Sigmoid colon (tissue), 7 donors: ENCODE data around the gene C5. TPM values are rescaled to one million over a fixed set of nuclear protein-coding genes. Genes with fewer than 3 reads are reported as not detected.

Source experiments
- DNase-seq: peaks from one replicate; pipeline ENCODE4 v3.0.0-alpha.2; 2019
- H3K27ac ChIP-seq, 4 donors: fragments of 200-600 bp; sonication (generic); one replicate each; pipeline ENCODE4 v1.5.1; 2016 to 2019; ENCODE audit warnings: mild to moderate bottlenecking in 1 of 4
- H3K27me3 ChIP-seq, 3 donors: fragments of 200-600 bp; sonication (generic); one replicate each; pipeline ENCODE4 v1.5.1; 2019; ENCODE audit warnings: mild to moderate bottlenecking in 1 of 3
- H3K36me3 ChIP-seq, 4 donors: fragments of 200-600 bp; sonication (generic); one replicate each; pipeline ENCODE4 v1.5.1; 2016 to 2019
- H3K4me1 ChIP-seq, 4 donors: fragments of 200-600 bp; sonication (generic); one replicate each; pipeline ENCODE4 v1.5.1; 2017 to 2019
- H3K4me3 ChIP-seq, 4 donors: fragments of 200-600 bp; sonication (generic); one replicate each; pipeline ENCODE4 v1.5.1; 2017 to 2019; ENCODE audit warnings: mild to moderate bottlenecking in 2 of 4, moderate library complexity in 1 of 4
- H3K9me3 ChIP-seq, 4 donors: fragments of 200-600 bp in 3 of 4; sonication (generic) in 3 of 4; one replicate each; pipeline versions ENCODE4 v1.5.1 to v1.6.1; 2013 to 2019
- EP300 ChIP-seq, 4 donors: sonication (generic); formaldehyde crosslinking; IDR thresholded peaks; one replicate each; pipeline ENCODE4 v1.6.1; 2017; ENCODE audit warnings: antibody characterized with exemption in 4 of 4
- POLR2A ChIP-seq, 2 donors: fragments of 450-650 bp; IDR thresholded peaks; one replicate each; pipeline ENCODE4 v1.6.1; 2016; ENCODE audit warnings: antibody characterized with exemption in 2 of 2, mild to moderate bottlenecking in 2 of 2, moderate library complexity in 2 of 2
- POLR2AphosphoS5 ChIP-seq, 4 donors: sonication (generic); formaldehyde crosslinking; IDR thresholded peaks; one replicate each; pipeline ENCODE4 v1.6.1; 2017; ENCODE audit warnings: antibody characterized with exemption in 4 of 4
- WGBS, 2 donors: extraction: QIAGEN DNeasy Blood & Tissue Kit; methylation state at CpG; one replicate each; pipeline ENCODE4 v1.1.7; 2013; 5-methylcytosine and 5-hydroxymethylcytosine counted together
- intact Hi-C: fragments of 100-400 bp; cut with DNase I; formaldehyde crosslinking; loops from one replicate; pipeline ENCODE4 v1.15.1; 2023
- polyA plus RNA-seq, 3 donors: library from polyadenylated mRNA; stranded (reverse); fragments of 200-250 nt; gene quantifications; one replicate each; pipeline ENCODE4 v1.2.3, GENCODE V29; 2013
- total RNA-seq, 4 donors: library from RNA; depleted of rRNA; stranded (reverse); fragments of >200 nt; gene quantifications; one replicate each; pipeline ENCODE4 v1.1.0, GENCODE V29; 2016
- TF ChIP-seq, protein P1 (sequence below), 4 experiments: fragments of 450-650 bp in 3 of 4; fragments of 200-600 bp in 1 of 4; IDR thresholded peaks; one replicate each; pipeline ENCODE4 v1.5.1; 2016 to 2019; ENCODE audit warnings: antibody characterized with exemption in 4 of 4, mild to moderate bottlenecking in 3 of 4, moderate library complexity in 2 of 4
- donor health status: healthy with polysubstance abuse.
- donor health status: Bipolar disorder and iron deficiency.
- donor health status: healthy.

C5 gene
- total and polyA plus RNA-seq, 7 donors = under 0.01 to 6.4 (median 4.6) TPM

DNA sequence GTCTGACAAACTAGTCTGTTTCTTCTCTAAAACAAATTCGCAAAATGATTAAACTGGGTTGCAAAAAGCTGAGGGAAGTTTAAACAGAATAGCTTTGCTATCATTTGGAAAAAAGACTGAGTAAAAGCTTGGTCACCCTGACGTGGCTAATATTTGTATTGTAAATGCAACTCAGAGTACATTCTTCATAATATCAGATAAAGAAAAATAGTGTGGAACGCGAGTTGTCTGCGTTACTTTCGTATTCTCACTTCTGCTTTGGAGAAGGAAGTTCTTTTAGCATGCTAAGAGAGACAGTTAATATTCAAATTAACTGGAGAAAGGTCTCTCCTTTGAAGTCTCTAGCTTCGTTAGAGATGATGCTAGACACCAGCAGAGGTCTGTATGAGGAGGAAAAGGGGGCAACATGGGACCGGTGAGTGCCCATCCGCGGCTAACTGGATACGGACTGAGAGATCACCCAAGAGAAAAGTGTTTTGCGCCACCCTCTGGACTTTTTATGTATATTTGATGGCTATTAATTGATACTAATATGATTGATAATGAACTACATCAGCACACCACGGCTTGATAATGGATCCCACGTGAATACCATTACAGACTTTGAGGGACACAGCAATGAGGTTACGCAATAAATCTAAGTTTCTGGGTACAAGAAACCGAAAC, 21.8 kb upstream of the C5 start:
- WGBS, 2 donors = 41 to 81% methylated on average over 16 of the region's 16 CpGs
- Histone ChIP-seq H3K36me3 (no peaks in the 10 kb centered on the region), H3K9me3 (no peaks in the 10 kb centered on the region), H3K4me3 (peak overlapping the region in 3 of 4 donors; percentile 33 to 35 (median 34)), H3K27ac (peak overlapping the region; percentile 39 to 96 (median 71)), H3K27me3 (no peaks in the 10 kb centered on the region), H3K4me1 (peaks cover 0 to 15% (median 10%) of the 10 kb centered on the region in 4 donors)
- intact Hi-C loops = loop anchor here (10.0 kb wide), 1 partner anchor 197 kb away; the partner anchor contains the start of gene PHF19
- TF ChIP-seq, protein P1, sequence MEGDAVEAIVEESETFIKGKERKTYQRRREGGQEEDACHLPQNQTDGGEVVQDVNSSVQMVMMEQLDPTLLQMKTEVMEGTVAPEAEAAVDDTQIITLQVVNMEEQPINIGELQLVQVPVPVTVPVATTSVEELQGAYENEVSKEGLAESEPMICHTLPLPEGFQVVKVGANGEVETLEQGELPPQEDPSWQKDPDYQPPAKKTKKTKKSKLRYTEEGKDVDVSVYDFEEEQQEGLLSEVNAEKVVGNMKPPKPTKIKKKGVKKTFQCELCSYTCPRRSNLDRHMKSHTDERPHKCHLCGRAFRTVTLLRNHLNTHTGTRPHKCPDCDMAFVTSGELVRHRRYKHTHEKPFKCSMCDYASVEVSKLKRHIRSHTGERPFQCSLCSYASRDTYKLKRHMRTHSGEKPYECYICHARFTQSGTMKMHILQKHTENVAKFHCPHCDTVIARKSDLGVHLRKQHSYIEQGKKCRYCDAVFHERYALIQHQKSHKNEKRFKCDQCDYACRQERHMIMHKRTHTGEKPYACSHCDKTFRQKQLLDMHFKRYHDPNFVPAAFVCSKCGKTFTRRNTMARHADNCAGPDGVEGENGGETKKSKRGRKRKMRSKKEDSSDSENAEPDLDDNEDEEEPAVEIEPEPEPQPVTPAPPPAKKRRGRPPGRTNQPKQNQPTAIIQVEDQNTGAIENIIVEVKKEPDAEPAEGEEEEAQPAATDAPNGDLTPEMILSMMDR (IDR thresholded peaks at IDR 0.05) = no peak
- TF ChIP-seq POLR2A (IDR thresholded peaks at IDR 0.05) (no peak), EP300 (IDR thresholded peaks at IDR 0.05) (no peak), POLR2AphosphoS5 (IDR thresholded peaks at IDR 0.05) (no peak)
- DNase-seq = no peak

DNA sequence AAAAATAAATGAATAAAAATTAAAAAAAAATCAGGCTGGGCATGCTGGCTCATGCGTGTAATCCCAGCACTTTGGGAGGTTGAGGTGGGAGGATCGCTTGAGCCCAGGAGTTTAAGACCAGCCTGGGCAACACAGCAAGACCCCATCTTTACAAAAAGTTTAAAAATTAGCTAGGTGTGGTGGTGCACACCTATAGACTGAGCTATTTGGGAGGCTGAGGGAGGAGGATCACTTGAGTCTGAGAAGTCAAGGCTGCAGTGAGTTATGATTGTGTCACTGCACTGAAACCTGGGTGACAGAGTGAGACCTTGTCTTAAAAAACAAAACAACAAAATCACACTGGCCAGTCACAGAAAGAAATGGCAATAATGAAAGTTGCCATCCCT, 21.3 kb upstream of the C5 start:
- no peak for DNase-seq
- no peaks in the 10 kb centered on the region for H3K9me3 ChIP-seq
- peaks cover 0 to 15% (median 10%) of the 10 kb centered on the region in 4 donors for H3K4me1 ChIP-seq
- intact Hi-C loops = loop anchor here (10.0 kb wide), 1 partner anchor 197 kb away; the partner anchor contains the start of gene PHF19
- peak overlapping the region; percentile 39 to 96 (median 71) for H3K27ac ChIP-seq
- H3K4me3 ChIP-seq = peak overlapping the region in 3 of 4 donors; percentile 33 to 35 (median 34)
- WGBS, 2 donors = 95 to 97% methylated on average over 2 of the region's 2 CpGs
- TF ChIP-seq EP300 (IDR thresholded peaks at IDR 0.05) = no peak
- TF ChIP-seq, protein P1 (IDR thresholded peaks at IDR 0.05) = no peak
- no peak for TF ChIP-seq POLR2A (IDR thresholded peaks at IDR 0.05)
- TF ChIP-seq POLR2AphosphoS5 (IDR thresholded peaks at IDR 0.05) = no peak
- H3K36me3 ChIP-seq = no peaks in the 10 kb centered on the region
- H3K27me3 ChIP-seq = no peaks in the 10 kb centered on the region

DNA sequence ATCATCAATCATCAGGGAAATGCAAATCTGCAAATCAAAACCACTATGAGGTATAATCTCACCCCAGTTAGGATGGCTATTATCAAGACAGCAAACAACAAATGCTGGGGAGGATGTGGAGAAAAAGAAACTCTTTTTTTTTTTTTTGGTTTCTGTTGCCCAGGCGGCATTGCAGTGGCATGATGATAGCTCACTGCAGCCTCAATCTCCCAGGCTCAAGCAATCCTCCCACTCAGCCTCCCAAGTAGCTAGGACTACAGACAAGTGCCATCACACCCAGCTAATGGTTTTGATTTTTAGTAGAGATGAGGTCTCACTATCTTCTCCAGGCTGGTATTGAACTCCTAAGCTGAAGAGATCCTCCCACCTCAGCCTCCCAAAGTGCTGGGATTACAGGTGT, 19.3 kb upstream of the C5 start:
- WGBS, 2 donors = 74 to 84% methylated on average over 1 of the region's 1 CpG
- TF ChIP-seq POLR2A (IDR thresholded peaks at IDR 0.05) (no peak), POLR2AphosphoS5 (IDR thresholded peaks at IDR 0.05) (no peak), EP300 (IDR thresholded peaks at IDR 0.05) (no peak)
- TF ChIP-seq, protein P1 (IDR thresholded peaks at IDR 0.05) = no peak
- Histone ChIP-seq H3K9me3 (no peaks in the 10 kb centered on the region), H3K4me3 (no peak overlapping the region), H3K27ac (no peak overlapping the region), H3K4me1 (peaks cover 0 to 10% (median 8%) of the 10 kb centered on the region in 4 donors), H3K36me3 (peaks cover 0 to 8% (median 0%) of the 10 kb centered on the region in 4 donors), H3K27me3 (no peaks in the 10 kb centered on the region)
- no peak for DNase-seq
- intact Hi-C loops = loop anchor here (10.0 kb wide), 1 partner anchor 85 kb away; no protein-coding TSS in a partner anchor

DNA sequence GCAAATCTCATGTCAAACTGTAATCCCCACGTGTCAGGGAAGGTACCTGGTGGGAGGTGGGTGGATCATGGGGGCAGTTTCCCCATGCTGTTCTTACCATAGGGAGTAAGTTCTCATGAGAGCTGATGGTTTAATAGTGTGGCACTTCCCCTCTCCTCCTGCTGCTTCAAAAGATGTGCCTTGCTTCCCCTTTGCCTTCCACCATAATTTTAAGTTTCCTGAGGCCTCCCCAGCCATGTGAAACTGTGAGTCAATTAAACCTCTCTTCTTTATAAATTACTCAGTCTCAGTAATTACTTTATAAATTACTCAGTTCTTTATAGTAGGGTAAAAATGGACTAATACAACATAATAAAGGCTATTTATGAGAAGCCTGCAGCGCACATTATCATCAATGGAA, 17.6 kb upstream of the C5 start:
- Histone ChIP-seq H3K27me3 (no peaks in the 10 kb centered on the region), H3K4me3 (no peak overlapping the region), H3K27ac (no peak overlapping the region), H3K36me3 (peaks cover 0 to 8% (median 0%) of the 10 kb centered on the region in 4 donors), H3K4me1 (no peaks in the 10 kb centered on the region), H3K9me3 (no peaks in the 10 kb centered on the region)
- no peak for DNase-seq
- no peak for TF ChIP-seq POLR2AphosphoS5 (IDR thresholded peaks at IDR 0.05)
- TF ChIP-seq EP300 (IDR thresholded peaks at IDR 0.05) = no peak
- no peak for TF ChIP-seq POLR2A (IDR thresholded peaks at IDR 0.05)
- TF ChIP-seq, protein P1 (IDR thresholded peaks at IDR 0.05) = no peak
- intact Hi-C loops = loop anchor here (10.0 kb wide), 1 partner anchor 83 kb away; no protein-coding TSS in a partner anchor
- 88 to 90% methylated on average over 2 of the region's 2 CpGs for WGBS, 2 donors
